BLaER1 (cell line): ENCODE measurements around the gene SCMH1.
"Not testable (repeated sequence)": the region's sequence is repeated elsewhere in the genome, so short reads cannot be mapped to it uniquely, and the experiment has no call there.

Experiments
- H3K27ac ChIP-seq: shearing (Covaris generic); formaldehyde crosslinking; 2 replicates; pipeline ENCODE4 v1.8.1; 2022
- H3K27me3 ChIP-seq: shearing (Covaris generic); formaldehyde crosslinking; 2 replicates; pipeline ENCODE4 v1.8.1; 2022
- H3K36me3 ChIP-seq: shearing (Covaris generic); formaldehyde crosslinking; 2 replicates; pipeline ENCODE4 v1.8.1; 2022
- H3K4me1 ChIP-seq: shearing (Covaris generic); formaldehyde crosslinking; 2 replicates; pipeline ENCODE4 v1.8.1; 2022
- H3K4me2 ChIP-seq: shearing (Covaris generic); formaldehyde crosslinking; 2 replicates; pipeline ENCODE4 v1.8.1; 2022
- H3K4me3 ChIP-seq: shearing (Covaris generic); formaldehyde crosslinking; 2 replicates; pipeline ENCODE4 v1.8.1; 2022
- H3K9ac ChIP-seq: shearing (Covaris generic); formaldehyde crosslinking; 2 replicates; pipeline ENCODE4 v1.8.1; 2022
- H3K9me3 ChIP-seq: shearing (Covaris generic); formaldehyde crosslinking; 2 replicates; pipeline ENCODE4 v1.8.1; 2022
- H4K20me1 ChIP-seq: shearing (Covaris generic); formaldehyde crosslinking; 2 replicates; pipeline ENCODE4 v1.8.1; 2022
- Cebpa-rat ChIP-seq: shearing (Covaris generic); IDR thresholded peaks from 2 replicates; pipeline ENCODE4 v1.8.1; 2022

SCMH1 gene

GRCh38 chr1:41215623-41216022 is 26.5 kb downstream of the SCMH1 start:
- H3K9ac ChIP-seq = no peak overlapping the region
- H4K20me1 ChIP-seq = peaks cover 79% of the 10 kb centered on the region
- no peaks in the 10 kb centered on the region for H3K27me3 ChIP-seq
- H3K4me3 ChIP-seq = no peak overlapping the region
- no peak for TF ChIP-seq Cebpa-rat
- H3K4me1 ChIP-seq = no peaks in the 10 kb centered on the region
- peaks cover 68% of the 10 kb centered on the region for H3K9me3 ChIP-seq
- H3K27ac ChIP-seq = no peak overlapping the region
- H3K36me3 ChIP-seq = peaks cover 80% of the 10 kb centered on the region
- H3K4me2 ChIP-seq = no peak overlapping the region

- H3K36me3 ChIP-seq = peaks cover 62% of the 10 kb centered on the region
- no peaks in the 10 kb centered on the region for H3K4me1 ChIP-seq
- TF ChIP-seq Cebpa-rat = no peak
Observed at GRCh38 chr1:41213341-41213740, 28.8 kb downstream of the SCMH1 start.

GRCh38 chr1:41211608-41212007 is 30.5 kb downstream of the SCMH1 start:
- Histone ChIP-seq H3K9me3 (peaks cover 57% of the 10 kb centered on the region), H4K20me1 (peaks cover 58% of the 10 kb centered on the region), H3K36me3 (peaks cover 49% of the 10 kb centered on the region)
- not testable (repeated sequence) for H3K9ac ChIP-seq, H3K27ac ChIP-seq, H3K4me3 ChIP-seq, H3K4me1 ChIP-seq, H3K27me3 ChIP-seq, H3K4me2 ChIP-seq

More at GRCh38 chr1:41213341-41213740, 28.8 kb downstream of the SCMH1 start:
- H3K27me3 ChIP-seq = no peaks in the 10 kb centered on the region
- H3K27ac ChIP-seq = no peak overlapping the region
- peaks cover 75% of the 10 kb centered on the region for H4K20me1 ChIP-seq
- H3K9me3 ChIP-seq = peaks cover 65% of the 10 kb centered on the region
- H3K4me2 ChIP-seq = no peak overlapping the region
- H3K4me3 ChIP-seq = no peak overlapping the region
- no peak overlapping the region for H3K9ac ChIP-seq

- H3K9ac ChIP-seq, H3K4me3 ChIP-seq, H3K27me3 ChIP-seq, H3K27ac ChIP-seq, H3K4me2 ChIP-seq, H3K4me1 ChIP-seq: not testable (repeated sequence)
- Histone ChIP-seq H3K36me3 (peaks cover 63% of the 10 kb centered on the region), H4K20me1 (peaks cover 35% of the 10 kb centered on the region), H3K9me3 (peaks cover 78% of the 10 kb centered on the region)
Observed at GRCh38 chr1:41207053-41207452, 35.1 kb downstream of the SCMH1 start.

GRCh38 chr1:41200728-41201127 is 41.4 kb downstream of the SCMH1 start:
- Histone ChIP-seq H3K4me2 (no peak overlapping the region), H3K4me1 (peaks cover 13% of the 10 kb centered on the region), H3K9ac (no peak overlapping the region), H4K20me1 (peaks cover 81% of the 10 kb centered on the region), H3K4me3 (no peak overlapping the region), H3K27ac (no peak overlapping the region), H3K9me3 (peaks cover 60% of the 10 kb centered on the region), H3K36me3 (peaks cover 59% of the 10 kb centered on the region), H3K27me3 (no peaks in the 10 kb centered on the region)
- no peak for TF ChIP-seq Cebpa-rat

- no peak for TF ChIP-seq Cebpa-rat
- Histone ChIP-seq H3K9me3 (peaks cover 53% of the 10 kb centered on the region), H3K36me3 (peaks cover 52% of the 10 kb centered on the region)
Observed at GRCh38 chr1:41199375-41199774, 42.7 kb downstream of the SCMH1 start.

GRCh38 chr1:41192456-41193178 is 49.5 kb downstream of the SCMH1 start:
- Histone ChIP-seq H3K27me3 (no peaks in the 10 kb centered on the region), H3K9ac (no peak overlapping the region), H3K4me3 (no peak overlapping the region), H3K27ac (no peak overlapping the region), H3K4me1 (no peaks in the 10 kb centered on the region; the same call in 1 of the 2 replicates), H3K36me3 (peaks cover 59% of the 10 kb centered on the region), H3K9me3 (peaks cover 26% of the 10 kb centered on the region), H4K20me1 (peaks cover 99% of the 10 kb centered on the region), H3K4me2 (no peak overlapping the region)
- TF ChIP-seq Cebpa-rat = no peak

More at GRCh38 chr1:41199375-41199774, 42.7 kb downstream of the SCMH1 start:
- Histone ChIP-seq H3K27me3 (no peaks in the 10 kb centered on the region), H3K4me2 (no peak overlapping the region), H3K4me1 (peaks cover 13% of the 10 kb centered on the region), H3K9ac (no peak overlapping the region), H3K27ac (no peak overlapping the region), H3K4me3 (no peak overlapping the region), H4K20me1 (peaks cover 83% of the 10 kb centered on the region)

- H4K20me1 ChIP-seq = peaks cover 64% of the 10 kb centered on the region
- H3K4me1 ChIP-seq = no peaks in the 10 kb centered on the region; the same call in 1 of the 2 replicates
- H3K4me3 ChIP-seq = no peak overlapping the region
- no peak overlapping the region for H3K27ac ChIP-seq
- no peak overlapping the region for H3K9ac ChIP-seq
- H3K9me3 ChIP-seq = peaks cover 24% of the 10 kb centered on the region
- H3K27me3 ChIP-seq = no peaks in the 10 kb centered on the region
- peaks cover 61% of the 10 kb centered on the region for H3K36me3 ChIP-seq
- no peak overlapping the region for H3K4me2 ChIP-seq
- no peak for TF ChIP-seq Cebpa-rat
Observed at GRCh38 chr1:41184446-41184845, 57.7 kb downstream of the SCMH1 start.

GRCh38 chr1:41178230-41178629 is 63.9 kb downstream of the SCMH1 start:
- Histone ChIP-seq H4K20me1 (peaks cover 11% of the 10 kb centered on the region; the same call in 1 of the 2 replicates), H3K36me3 (peaks cover 54% of the 10 kb centered on the region), H3K9me3 (peaks cover 55% of the 10 kb centered on the region)
- not testable (repeated sequence) for H3K4me3 ChIP-seq, H3K9ac ChIP-seq, H3K27ac ChIP-seq, H3K27me3 ChIP-seq, H3K4me1 ChIP-seq, H3K4me2 ChIP-seq

- H3K4me1 ChIP-seq = no peaks in the 10 kb centered on the region
- peaks cover 53% of the 10 kb centered on the region for H3K9me3 ChIP-seq
- H3K4me3 ChIP-seq = no peak overlapping the region
- H3K9ac ChIP-seq = no peak overlapping the region
- no peak overlapping the region for H3K27ac ChIP-seq
- TF ChIP-seq Cebpa-rat = no peak
- peaks cover 9% of the 10 kb centered on the region; the same call in 1 of the 2 replicates for H4K20me1 ChIP-seq
- H3K4me2 ChIP-seq = no peak overlapping the region
- no peaks in the 10 kb centered on the region for H3K27me3 ChIP-seq
- peaks cover 57% of the 10 kb centered on the region for H3K36me3 ChIP-seq
Observed at GRCh38 chr1:41175546-41175945, 66.6 kb downstream of the SCMH1 start.
